B cell (primary cell): ENCODE data around the gene ABCA7. TPM values are rescaled to one million over a fixed set of nuclear protein-coding genes. Genes with fewer than 3 reads are reported as not detected.

ENCODE experiments used
- ATAC-seq: fragments of 200-7000 bp; cut with Tn5 transposase; one replicate; pipeline ENCODE4 v1.10.0; 2021; ENCODE audit warnings: low read depth, mild to moderate bottlenecking, moderate number of reproducible peaks, moderate library complexity
- CTCF ChIA-PET: fragments of 350-600 bp; sonication (Branson Sonifier 250); formaldehyde crosslinking; loops from one replicate; lab custom pipeline; 2021; ENCODE audit warnings: antibody characterized with exemption, inconsistent platforms; lab: Charles Lee
- POLR2A ChIA-PET: fragments of 350-600 bp; sonication (Branson Sonifier 250); formaldehyde crosslinking; loops from one replicate; lab custom pipeline; 2021; ENCODE audit warnings: antibody characterized with exemption; lab: Charles Lee
- DNase-seq: peaks from one replicate; pipeline ENCODE4 v3.0.0; 2013
- H2AFZ ChIP-seq: 2 replicates; pipeline ENCODE4 v1.6.1; 2012; ENCODE audit warnings: mild to moderate bottlenecking, low read depth, low read length; ENCODE audit not compliant: insufficient read depth, poor library complexity, severe bottlenecking
- H3K27ac ChIP-seq, 2 donors: 1 replicate in 1 of 2; 2 replicates in 1 of 2; pipeline ENCODE4 v1.5.1; 2012 to 2013; ENCODE audit warnings: low read length in 2 of 2, mild to moderate bottlenecking in 2 of 2, moderate library complexity in 1 of 2
- H3K27me3 ChIP-seq, 4 experiments: fragments of 200-600 bp in 1 of 4; sonication (generic) in 1 of 4; replicated peaks in 1 of 4; 1 replicate in 2 of 4; 2 replicates in 2 of 4; pipeline versions ENCODE4 v1.6.1 to v1.7.0; 2013 to 2016; ENCODE audit warnings: low read length in 3 of 4, mild to moderate bottlenecking in 2 of 4, mixed read lengths in 1 of 4, moderate library complexity in 1 of 4; ENCODE audit not compliant: insufficient read depth in 4 of 4, control insufficient read depth in 3 of 4; ENCODE audit errors: control extremely low read depth in 1 of 4
- H3K36me3 ChIP-seq, 2 experiments: replicated peaks in 1 of 2; 1 replicate in 1 of 2; 2 replicates in 1 of 2; pipeline versions ENCODE4 v1.6.1 to v1.7.1; 2013; ENCODE audit warnings: low read length in 1 of 2; ENCODE audit not compliant: insufficient read depth in 2 of 2, control insufficient read depth in 1 of 2; ENCODE audit errors: control extremely low read depth in 1 of 2, extremely low read depth in 1 of 2
- H3K4me1 ChIP-seq, 2 donors: fragments of 200-600 bp in 1 of 2; sonication (generic) in 1 of 2; 1 replicate in 1 of 2; 2 replicates in 1 of 2; pipeline versions ENCODE4 v1.5.1 to v1.6.1; 2013 to 2017; ENCODE audit warnings: low read length in 2 of 2; ENCODE audit not compliant: control insufficient read depth in 2 of 2, insufficient read depth in 2 of 2
- H3K4me2 ChIP-seq: replicated peaks from 2 replicates; pipeline ENCODE3; 2012; ENCODE audit warnings: mild to moderate bottlenecking, low read depth, low read length; ENCODE audit not compliant: poor library complexity, severe bottlenecking
- H3K4me3 ChIP-seq, 5 experiments: fragments of 200-600 bp in 1 of 5; sonication (generic) in 1 of 5; 1 replicate in 3 of 5; 2 replicates in 2 of 5; pipeline versions ENCODE4 v1.5.1 to v1.7.0; 2011 to 2016; ENCODE audit warnings: low read length in 4 of 5, mild to moderate bottlenecking in 4 of 5, low read depth in 2 of 5, control low read depth in 1 of 5, moderate library complexity in 1 of 5; ENCODE audit not compliant: insufficient read depth in 1 of 5; ENCODE audit errors: control extremely low read depth in 1 of 5, extremely low read depth in 1 of 5
- H3K79me2 ChIP-seq: fragments of 200-600 bp; sonication (generic); one replicate; pipeline ENCODE4 v1.6.0; 2016; ENCODE audit warnings: low read length; ENCODE audit not compliant: control insufficient read depth, insufficient read depth
- H3K9ac ChIP-seq: fragments of 200-600 bp; sonication (generic); 2 replicates; pipeline ENCODE4 v1.6.1; 2017; ENCODE audit warnings: mild to moderate bottlenecking, low read length, moderate library complexity
- H3K9me3 ChIP-seq, 3 donors: one replicate each; pipeline versions ENCODE4 v1.6.1 to v1.7.1; 2013; ENCODE audit warnings: low read length in 2 of 3; ENCODE audit not compliant: control insufficient read depth in 2 of 3, insufficient read depth in 1 of 3; ENCODE audit errors: control extremely low read depth in 1 of 3
- H4K20me1 ChIP-seq: 2 replicates; pipeline ENCODE4 v1.6.0; 2012; ENCODE audit warnings: mild to moderate bottlenecking, low read length; ENCODE audit not compliant: insufficient read depth, control insufficient read depth, poor library complexity, severe bottlenecking
- H3K27ac Mint-ChIP-seq: one replicate; pipeline ENCODE4 v1.8.0; 2021; ENCODE audit warnings: mixed read lengths
- H3K27me3 Mint-ChIP-seq: one replicate; pipeline ENCODE4 v1.8.0; 2021; ENCODE audit warnings: mixed read lengths
- H3K4me1 Mint-ChIP-seq: one replicate; pipeline ENCODE4 v1.8.0; 2021; ENCODE audit warnings: mixed read lengths
- H3K4me3 Mint-ChIP-seq: one replicate; pipeline ENCODE4 v1.8.0; 2021; ENCODE audit warnings: mixed read lengths
- H3K9me3 Mint-ChIP-seq: one replicate; pipeline ENCODE4 v1.8.0; 2022; ENCODE audit warnings: mixed read lengths; ENCODE audit not compliant: insufficient read depth
- CTCF ChIP-seq: fragments of 200-600 bp; IDR thresholded peaks from one replicate; pipeline ENCODE4 v1.8.0; 2022; ENCODE audit warnings: antibody characterized with exemption, mild to moderate bottlenecking
- EZH2 ChIP-seq: IDR thresholded peaks from 2 replicates; pipeline ENCODE4 v1.6.1; 2012; ENCODE audit warnings: borderline replicate concordance, low read depth, mild to moderate bottlenecking, moderate library complexity, low read length; ENCODE audit not compliant: insufficient read depth, poor library complexity, severe bottlenecking
- WGBS: methylation state at CpG from one replicate; pipeline ENCODE4 v1.1.5; 2013; ENCODE audit warnings: missing lambda C conversion rate; ENCODE audit not compliant: insufficient coverage; 5-methylcytosine and 5-hydroxymethylcytosine counted together
- intact Hi-C: fragments of 100-400 bp; cut with micrococcal nuclease; formaldehyde crosslinking; loops from one replicate; pipeline ENCODE4 v1.10.0; 2022
- polyA plus RNA-seq: library from polyadenylated mRNA; depleted of rRNA; stranded (reverse); fragments of >200 nt; gene quantifications from 2 replicates; pipeline ENCODE4 v1.2.3, GENCODE V29; 2012
- total RNA-seq, 2 donors: library from RNA; stranded (reverse); fragments of 120-200 nt in 1 of 2; gene quantifications; 1 replicate in 1 of 2; 2 replicates in 1 of 2; pipeline versions ENCODE4 v1.2.3 to v1.2.4, GENCODE V29; 2013 to 2022

ABCA7 gene
- total and polyA plus RNA-seq, 2 donors (not counting 1 experiment from before 2014, with no cell fraction given): 192 to 281 TPM

- WGBS: 94% methylated on average over 26 of the region's 27 CpGs
- intact Hi-C loops: no loop called here
- Histone ChIP-seq H3K4me3 (no peak overlapping the region), H2AFZ (no peak overlapping the region), H3K27me3 (no peaks in the 10 kb centered on the region), H3K9ac (no peak overlapping the region), H3K9me3 (no peaks in the 10 kb centered on the region), H3K4me1 (peaks cover 0 to 3% of the 10 kb centered on the region in 2 donors), H3K36me3 (peaks cover 0 to 30% of the 10 kb centered on the region in 2 experiments), H3K27ac (no peak overlapping the region), H3K79me2 (peaks cover 15% of the 10 kb centered on the region), H4K20me1 (peaks cover 5% of the 10 kb centered on the region), H3K4me2 (no peak overlapping the region)
- no peaks in the 10 kb centered on the region for H3K27me3 Mint-ChIP-seq
- no peak for ATAC-seq
- ChIA-PET CTCF (interaction anchor here (0.8 kb wide), 1 partner anchor 8 kb away, joined by 3 read pairs; no protein-coding TSS in a partner anchor), POLR2A (no interaction called here)
- H3K27ac Mint-ChIP-seq: no peak overlapping the region
- peaks cover 6% of the 10 kb centered on the region for H3K4me1 Mint-ChIP-seq
- TF ChIP-seq CTCF: no peak
- no peak for TF ChIP-seq EZH2
- no peak for DNase-seq
- no peak overlapping the region for H3K4me3 Mint-ChIP-seq
- H3K9me3 Mint-ChIP-seq: no peaks in the 10 kb centered on the region
Measured at GRCh38 chr19:990119-990571, 49.8 kb upstream of the ABCA7 start.

- WGBS: 98% methylated on average over 23 of the region's 23 CpGs
- peaks cover 0 to under 1% of the 10 kb centered on the region in 2 donors for H3K4me1 ChIP-seq
Measured at GRCh38 chr19:990746-991145, 49.2 kb upstream of the ABCA7 start.

More at GRCh38 chr19:990746-991145, 49.2 kb upstream of the ABCA7 start:
- H3K27ac Mint-ChIP-seq: no peak overlapping the region
- Histone ChIP-seq H3K79me2 (peaks cover 15% of the 10 kb centered on the region), H3K4me2 (no peak overlapping the region), H3K36me3 (peaks cover 0 to 30% of the 10 kb centered on the region in 2 experiments), H3K9me3 (no peaks in the 10 kb centered on the region), H4K20me1 (peaks cover 9% of the 10 kb centered on the region), H3K27me3 (peaks cover 0 to 2% (median under 1%) of the 10 kb centered on the region in 4 experiments), H3K4me3 (no peak overlapping the region), H3K27ac (no peak overlapping the region), H3K9ac (no peak overlapping the region), H2AFZ (no peak overlapping the region)
- ChIA-PET POLR2A (no interaction called here), CTCF (interaction anchor here (0.8 kb wide), 1 partner anchor 9 kb away, joined by 3 read pairs; no protein-coding TSS in a partner anchor)
- ATAC-seq (no peak), DNase-seq (no peak)
- H3K27me3 Mint-ChIP-seq: no peaks in the 10 kb centered on the region
- no peak overlapping the region for H3K4me3 Mint-ChIP-seq
- peaks cover 3% of the 10 kb centered on the region for H3K4me1 Mint-ChIP-seq
- intact Hi-C loops: no loop called here
- TF ChIP-seq CTCF (no peak), EZH2 (no peak)
- no peaks in the 10 kb centered on the region for H3K9me3 Mint-ChIP-seq
